ENCODE data around the gene TFCP2L1. TPM values are rescaled to one million over a fixed set of nuclear protein-coding genes. Genes with fewer than 3 reads are reported as not detected.
A peak's percentile ranks its signal among the peaks of the same experiment; 100 is the strongest.

TFCP2L1 gene
- total RNA-seq, 1 donor from 2014 or later: 4.6 TPM

- H3K9me3 Mint-ChIP-seq: no peaks in the 10 kb centered on the region
- no peak for TF ChIP-seq CTCF (conservative IDR thresholded peaks at IDR 0.05)
Measured at GRCh38 chr2:121212661-121213325, 72.2 kb downstream of the TFCP2L1 start.

DNA sequence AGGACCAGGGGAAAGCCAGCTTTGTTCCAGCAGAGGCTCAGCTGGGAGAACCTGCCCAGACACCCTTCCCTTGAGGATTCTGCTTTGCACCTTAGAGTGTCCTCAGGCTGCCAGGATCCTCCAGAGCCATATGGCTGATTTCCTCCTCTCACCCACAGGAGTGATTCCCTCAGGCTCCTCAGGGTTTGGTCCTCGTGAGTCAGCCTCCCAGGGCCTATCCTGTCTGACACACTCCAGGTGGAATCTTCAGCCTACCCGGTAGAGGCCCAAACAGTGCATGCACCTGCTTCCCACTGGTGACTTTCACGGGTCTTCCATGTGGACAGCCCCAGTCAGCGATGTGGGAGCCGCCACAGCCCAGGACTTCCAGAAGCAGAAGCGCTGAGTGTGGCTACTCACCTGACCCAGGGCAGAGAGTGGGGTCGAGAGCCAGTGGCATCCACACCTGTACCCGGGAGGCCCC, 73.3 kb downstream of the TFCP2L1 start:
- H3K36me3 Mint-ChIP-seq: no peaks in the 10 kb centered on the region
- no peak for TF ChIP-seq CTCF (conservative IDR thresholded peaks at IDR 0.05)
- DNase-seq (ENCODE audit: extremely low spot score, unreplicated experiment): no peak
- H3K9me3 Mint-ChIP-seq: no peaks in the 10 kb centered on the region
- no peak overlapping the region for H3K27ac Mint-ChIP-seq
- H3K4me3 Mint-ChIP-seq: no peak overlapping the region
- peaks cover 12% of the 10 kb centered on the region for H3K27me3 Mint-ChIP-seq
- H3K4me1 Mint-ChIP-seq (ENCODE audit: unreplicated experiment): peaks cover 4% of the 10 kb centered on the region

More at GRCh38 chr2:121212661-121213325, 72.2 kb downstream of the TFCP2L1 start:
- Mint-ChIP-seq H3K4me3 (no peak overlapping the region), H3K36me3 (no peaks in the 10 kb centered on the region), H3K27ac (no peak overlapping the region), H3K27me3 (peaks cover 9% of the 10 kb centered on the region), H3K4me1 (ENCODE audit: unreplicated experiment) (no peaks in the 10 kb centered on the region)
- DNase-seq (ENCODE audit: extremely low spot score, unreplicated experiment): no peak

DNA sequence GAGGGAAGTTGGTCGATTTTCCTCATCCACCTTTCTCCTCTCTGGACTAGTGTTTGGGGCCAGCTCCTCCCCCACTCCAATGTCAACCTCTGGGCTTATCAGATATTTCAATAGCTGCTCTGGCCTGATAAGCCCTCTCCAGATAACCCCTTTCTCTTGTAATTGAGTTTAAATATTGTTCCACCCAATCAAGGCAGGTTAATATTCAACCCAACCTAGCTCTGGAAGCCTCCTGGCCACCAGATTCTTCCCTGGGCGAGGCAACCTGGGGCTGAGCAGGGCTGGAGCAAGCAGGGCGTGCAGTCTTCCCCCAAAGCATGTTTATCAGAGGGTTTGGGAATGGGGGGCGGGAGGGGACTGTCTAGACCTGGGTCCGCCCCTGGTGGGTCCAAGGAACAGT, 73.8 kb downstream of the TFCP2L1 start:
- H3K4me1 Mint-ChIP-seq (ENCODE audit: unreplicated experiment): peaks cover 4% of the 10 kb centered on the region
- no peak overlapping the region for H3K27ac Mint-ChIP-seq
- no peak for TF ChIP-seq CTCF (conservative IDR thresholded peaks at IDR 0.05)
- DNase-seq (ENCODE audit: extremely low spot score, unreplicated experiment): no peak
- H3K9me3 Mint-ChIP-seq: no peaks in the 10 kb centered on the region
- no peak overlapping the region for H3K4me3 Mint-ChIP-seq
- H3K27me3 Mint-ChIP-seq: peaks cover 12% of the 10 kb centered on the region
- no peaks in the 10 kb centered on the region for H3K36me3 Mint-ChIP-seq

- Mint-ChIP-seq H3K4me3 (no peak overlapping the region), H3K36me3 (no peaks in the 10 kb centered on the region), H3K4me1 (ENCODE audit: unreplicated experiment) (peaks cover 4% of the 10 kb centered on the region), H3K9me3 (no peaks in the 10 kb centered on the region), H3K27ac (peak overlapping the region; percentile 29), H3K27me3 (peaks cover 8% of the 10 kb centered on the region)
- TF ChIP-seq CTCF (conservative IDR thresholded peaks at IDR 0.05): no peak
- no peak for DNase-seq (ENCODE audit: extremely low spot score, unreplicated experiment)
Measured at GRCh38 chr2:121210691-121211090, 74.3 kb downstream of the TFCP2L1 start.

- Mint-ChIP-seq H3K9me3 (no peaks in the 10 kb centered on the region), H3K27me3 (peaks cover 7% of the 10 kb centered on the region), H3K4me3 (no peak overlapping the region), H3K36me3 (no peaks in the 10 kb centered on the region), H3K4me1 (ENCODE audit: unreplicated experiment) (peaks cover 4% of the 10 kb centered on the region), H3K27ac (no peak overlapping the region)
- no peak for TF ChIP-seq CTCF (conservative IDR thresholded peaks at IDR 0.05)
- no peak for DNase-seq (ENCODE audit: extremely low spot score, unreplicated experiment)
Measured at GRCh38 chr2:121209014-121209610, 75.9 kb downstream of the TFCP2L1 start.
